ENCODE results near the gene EML6. TPM values are rescaled to one million over a fixed set of nuclear protein-coding genes. Genes with fewer than 3 reads are reported as not detected.

Gene EML6
- total RNA-seq, 1 donor from 2014 or later = 0.63 TPM

GRCh38 chr2:54760310-54760709, 36.8 kb downstream of the EML6 start:
- Histone ChIP-seq H3K27me3 (ENCODE audit: control insufficient read depth, insufficient read depth, low read length) (no peaks in the 10 kb centered on the region), H3K4me3 (ENCODE audit: low read depth, low read length) (no peak overlapping the region), H3K36me3 (ENCODE audit: control insufficient read depth, insufficient read depth, low read length) (no peaks in the 10 kb centered on the region)
- TF ChIP-seq CTCF (IDR thresholded peaks at IDR 0.05; ENCODE audit: insufficient read depth, low read length, poor library complexity, severe bottlenecking) = no peak
- DNase-seq (ENCODE audit: low read depth) = no peak

- no peaks in the 10 kb centered on the region for H3K27me3 ChIP-seq (ENCODE audit: control insufficient read depth, insufficient read depth, low read length)
- DNase-seq (ENCODE audit: low read depth) = no peak
- TF ChIP-seq CTCF (IDR thresholded peaks at IDR 0.05; ENCODE audit: insufficient read depth, low read length, poor library complexity, severe bottlenecking) = peak; percentile 11
- H3K36me3 ChIP-seq (ENCODE audit: control insufficient read depth, insufficient read depth, low read length) = no peaks in the 10 kb centered on the region
- no peak overlapping the region for H3K4me3 ChIP-seq (ENCODE audit: low read depth, low read length)
Observed at GRCh38 chr2:54763636-54764291, 40.3 kb downstream of the EML6 start.

GRCh38 chr2:54767921-54768320, 44.5 kb downstream of the EML6 start:
- Histone ChIP-seq H3K4me3 (ENCODE audit: low read depth, low read length) (no peak overlapping the region), H3K36me3 (ENCODE audit: control insufficient read depth, insufficient read depth, low read length) (no peaks in the 10 kb centered on the region), H3K27me3 (ENCODE audit: control insufficient read depth, insufficient read depth, low read length) (no peaks in the 10 kb centered on the region)
- peak; percentile 32 for DNase-seq (ENCODE audit: low read depth)
- no peak for TF ChIP-seq CTCF (IDR thresholded peaks at IDR 0.05; ENCODE audit: insufficient read depth, low read length, poor library complexity, severe bottlenecking)

GRCh38 chr2:54768772-54769428, 45.4 kb downstream of the EML6 start:
- TF ChIP-seq CTCF (IDR thresholded peaks at IDR 0.05; ENCODE audit: insufficient read depth, low read length, poor library complexity, severe bottlenecking) = no peak
- H3K4me3 ChIP-seq (ENCODE audit: low read depth, low read length) = no peak overlapping the region
- DNase-seq (ENCODE audit: low read depth) = no peak

GRCh38 chr2:54770211-54770610, 46.7 kb downstream of the EML6 start:
- no peak overlapping the region for H3K4me3 ChIP-seq (ENCODE audit: low read depth, low read length)
- no peak for DNase-seq (ENCODE audit: low read depth)
- TF ChIP-seq CTCF (IDR thresholded peaks at IDR 0.05; ENCODE audit: insufficient read depth, low read length, poor library complexity, severe bottlenecking) = no peak
- H3K36me3 ChIP-seq (ENCODE audit: control insufficient read depth, insufficient read depth, low read length) = no peaks in the 10 kb centered on the region
- no peaks in the 10 kb centered on the region for H3K27me3 ChIP-seq (ENCODE audit: control insufficient read depth, insufficient read depth, low read length)

More at GRCh38 chr2:54768772-54769428, 45.4 kb downstream of the EML6 start:
- Histone ChIP-seq H3K36me3 (ENCODE audit: control insufficient read depth, insufficient read depth, low read length) (no peaks in the 10 kb centered on the region), H3K27me3 (ENCODE audit: control insufficient read depth, insufficient read depth, low read length) (no peaks in the 10 kb centered on the region)

Measured in kidney epithelial cell (primary cell).